NOMO-1 treated with dmso at 0.1 percent for 144 hours (cell line): ENCODE results near the gene FRMD7.
A peak's percentile ranks its signal among the peaks of the same experiment; 100 is the strongest.
"Not testable (repeated sequence)": the region's sequence is repeated elsewhere in the genome, so short reads cannot be mapped to it uniquely, and the experiment has no call there.

Source experiments
- DNase-seq: peaks from one replicate; lab custom pipeline; 2025; ENCODE audit not compliant: unreplicated experiment; lab: John Stamatoyannopoulos, UW

Gene FRMD7

GRCh38 chrX:132094164-132094563, 33.7 kb downstream of the FRMD7 start:
- DNase-seq = no peak

DNA sequence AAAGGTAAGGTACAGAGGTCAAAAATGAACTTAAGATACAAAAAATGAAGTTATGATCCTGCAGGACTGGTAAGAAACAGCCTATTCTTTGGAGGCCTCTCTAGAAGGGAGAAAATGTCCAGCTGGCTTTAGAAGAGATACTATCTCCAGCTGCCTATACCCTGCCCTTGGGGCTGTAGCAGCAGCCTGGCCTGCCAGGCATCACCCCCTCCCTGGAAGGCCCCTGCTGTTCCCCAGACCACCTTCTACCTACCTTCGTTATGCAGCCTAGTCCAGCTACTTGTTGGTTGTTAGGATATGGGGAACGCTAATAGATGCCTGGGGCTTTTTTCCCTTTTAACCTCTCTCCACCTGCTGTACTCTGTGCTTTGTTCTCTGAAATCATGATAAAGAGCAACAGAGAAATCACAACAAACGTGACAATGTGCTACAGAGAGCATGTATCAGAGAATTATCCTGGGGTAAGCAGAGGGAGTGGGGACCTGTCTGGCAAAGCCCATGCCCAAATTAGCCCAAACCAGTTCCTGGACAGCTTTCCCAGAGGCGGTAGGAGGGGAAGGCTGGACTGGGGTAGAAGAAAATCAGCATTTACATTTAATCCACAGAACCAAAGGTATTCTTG, 34.5 kb downstream of the FRMD7 start:
- DNase-seq = no peak

- DNase-seq = no peak
Measured at GRCh38 chrX:132092439-132093065, 35.3 kb downstream of the FRMD7 start.

DNA sequence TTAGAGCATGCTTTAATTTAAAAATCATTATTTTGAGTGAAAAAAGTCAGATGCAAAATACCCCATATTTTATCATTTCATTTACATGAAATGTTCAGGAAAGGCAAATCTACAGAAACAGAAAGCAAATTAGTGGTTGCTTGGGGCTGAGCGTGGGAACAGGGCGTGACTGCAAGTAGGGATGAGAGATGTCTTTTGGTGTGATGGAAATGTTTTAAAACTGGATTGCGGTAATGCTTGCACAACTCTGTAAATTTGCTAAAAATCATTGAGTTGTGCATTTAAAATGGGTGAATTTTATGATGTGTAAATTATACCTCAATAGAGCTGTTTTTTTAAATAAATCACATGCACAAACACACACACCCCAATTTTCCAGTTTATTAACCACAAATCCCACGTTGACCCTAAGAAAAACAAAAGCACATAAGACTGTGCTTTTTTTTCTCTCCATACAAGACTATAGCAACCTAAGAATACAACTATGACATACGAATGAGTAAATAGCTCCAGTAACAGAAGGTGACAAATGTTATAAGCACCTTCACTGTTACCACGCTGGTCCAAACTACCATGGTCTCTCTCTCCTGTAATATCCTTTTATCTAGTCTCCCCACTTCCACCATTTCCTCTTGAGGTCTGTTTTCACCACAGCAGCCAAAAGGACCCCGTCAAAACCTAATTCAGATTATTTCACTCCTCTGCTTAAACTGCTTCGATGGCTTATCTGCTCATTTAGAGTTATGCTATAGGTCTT, 37.2 kb downstream of the FRMD7 start:
- DNase-seq = peak; percentile 37

- no peak for DNase-seq
Measured at GRCh38 chrX:132088864-132089263, 39.0 kb downstream of the FRMD7 start.

- no peak for DNase-seq
Measured at GRCh38 chrX:132086672-132087071, 41.1 kb downstream of the FRMD7 start.

DNA sequence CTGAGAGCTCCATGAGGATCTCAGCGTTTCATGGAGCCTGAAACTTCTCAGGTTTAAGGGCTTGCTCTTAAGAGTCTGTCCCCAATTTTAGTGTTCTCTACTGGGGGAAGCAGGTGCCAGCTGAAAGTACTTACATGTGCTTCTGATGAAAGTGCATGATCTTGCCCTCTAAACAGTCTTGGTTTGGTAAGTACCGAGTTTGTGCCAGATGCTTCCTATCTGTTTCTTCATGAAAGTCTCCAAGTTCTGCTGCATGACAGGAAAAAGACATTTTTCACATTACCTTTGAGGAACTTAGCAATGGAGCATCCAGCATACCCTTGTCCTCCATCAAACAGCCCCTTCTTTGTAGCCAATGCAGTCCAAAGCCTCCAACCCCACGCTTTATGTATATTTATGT, 42.0 kb downstream of the FRMD7 start:
- no peak for DNase-seq

GRCh38 chrX:132077912-132078311, 49.9 kb downstream of the FRMD7 start:
- DNase-seq = no peak

GRCh38 chrX:132077414-132077813, 50.4 kb downstream of the FRMD7 start:
- no peak for DNase-seq

DNA sequence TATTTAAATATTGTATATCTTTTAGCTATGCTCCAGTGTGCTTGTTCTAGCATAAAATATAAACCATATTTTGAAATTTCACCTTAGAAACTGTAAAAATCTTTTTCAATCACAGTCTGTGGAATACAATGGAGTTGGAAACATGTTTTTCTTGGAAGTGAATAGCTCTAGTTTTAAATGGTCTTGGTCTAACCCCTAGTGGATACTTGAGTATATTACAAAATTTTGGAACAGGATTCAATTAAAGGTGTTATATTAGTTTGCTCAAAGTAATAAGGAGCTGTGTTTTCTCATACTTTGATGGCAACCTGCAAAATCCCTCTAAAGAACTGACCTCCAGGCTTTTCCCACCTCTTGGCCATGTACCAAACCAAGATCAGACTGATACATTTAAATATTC, 56.6 kb downstream of the FRMD7 start:
- no peak for DNase-seq

DNA sequence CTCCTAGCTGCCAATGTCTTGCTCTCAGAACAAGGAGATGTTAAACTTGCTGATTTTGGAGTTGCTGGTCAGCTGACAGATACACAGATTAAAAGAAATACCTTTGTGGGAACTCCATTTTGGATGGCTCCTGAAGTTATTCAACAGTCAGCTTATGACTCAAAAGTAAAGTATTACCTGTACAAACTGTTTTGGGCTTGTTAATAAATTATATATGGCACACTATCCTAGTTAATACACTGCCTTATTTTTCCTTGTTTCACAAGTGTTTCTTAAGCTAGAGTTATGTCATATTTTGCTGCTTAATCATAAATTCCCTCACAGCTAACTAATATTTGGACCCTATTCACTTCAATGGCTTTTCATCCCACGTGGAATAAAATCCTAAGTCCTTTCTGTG, 59.4 kb downstream of the FRMD7 start:
- no peak for DNase-seq

DNA sequence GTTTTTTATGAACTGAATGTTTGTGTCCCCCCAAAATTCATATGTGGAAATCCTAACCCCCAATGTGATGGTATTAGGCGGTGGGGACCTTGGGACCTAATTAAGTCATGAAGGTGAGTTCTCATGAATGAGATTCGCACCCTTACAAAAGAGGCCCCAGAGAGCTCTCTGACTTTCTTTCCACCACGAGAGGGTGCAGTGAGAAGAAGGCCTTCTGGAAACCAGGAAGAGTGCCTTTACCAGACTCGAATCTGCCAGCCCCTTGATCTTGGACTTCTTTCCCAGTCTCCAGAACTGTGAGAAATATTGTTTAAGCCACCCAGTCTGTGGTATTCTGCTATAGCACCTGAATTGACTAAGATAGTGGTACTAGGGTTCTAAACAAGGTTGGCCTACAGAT, 64.0 kb downstream of the FRMD7 start:
- DNase-seq = no peak

- DNase-seq = no peak
Measured at GRCh38 chrX:132063334-132063733, 64.5 kb downstream of the FRMD7 start.

DNA sequence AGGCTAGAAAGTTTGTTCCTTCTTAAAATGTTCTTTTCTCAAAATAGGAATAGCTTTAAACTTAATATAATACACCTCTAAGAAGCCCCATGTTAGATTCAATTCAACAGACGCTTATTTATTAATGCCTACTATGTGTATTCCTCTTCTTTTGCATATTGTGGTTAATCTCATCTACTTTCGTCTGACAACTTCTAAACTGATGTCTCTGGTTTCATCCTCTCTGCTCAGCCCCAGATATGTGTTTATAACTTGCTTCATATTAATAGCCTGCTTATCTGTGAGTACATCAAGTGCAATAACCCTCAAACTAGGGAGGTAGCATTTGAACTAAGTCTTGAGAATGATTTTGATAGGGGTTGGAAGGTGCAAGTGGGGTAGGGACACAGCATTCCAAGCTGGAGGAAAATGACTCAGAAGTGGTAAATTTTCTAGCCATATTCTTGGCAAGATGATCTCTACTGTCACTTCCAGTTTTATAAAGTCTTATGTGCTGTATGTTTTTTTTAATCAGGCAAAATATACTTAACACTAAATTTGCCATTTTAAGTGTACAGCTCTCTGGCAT, 67.8 kb downstream of the FRMD7 start:
- DNase-seq = no peak

DNA sequence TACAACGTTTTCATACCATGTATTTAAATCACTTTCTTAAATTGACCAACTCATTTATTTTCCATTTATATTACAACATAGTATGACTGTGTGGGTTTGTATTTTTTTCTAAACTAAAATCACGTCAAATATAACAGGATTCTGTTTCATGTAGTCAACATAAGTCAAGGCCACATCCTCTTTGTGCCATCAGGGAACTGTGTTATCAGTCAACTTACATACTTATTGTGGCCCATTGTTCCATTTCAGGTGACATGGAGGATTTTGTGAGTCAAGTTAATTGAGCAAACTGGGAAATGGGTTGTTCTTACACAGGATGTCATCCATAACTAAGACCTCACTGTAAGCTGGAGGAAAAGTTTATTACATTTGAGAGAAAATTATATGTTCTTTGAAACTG, 68.8 kb downstream of the FRMD7 start:
- no peak for DNase-seq

GRCh38 chrX:132058050-132058449, 69.8 kb downstream of the FRMD7 start:
- DNase-seq = no peak

DNA sequence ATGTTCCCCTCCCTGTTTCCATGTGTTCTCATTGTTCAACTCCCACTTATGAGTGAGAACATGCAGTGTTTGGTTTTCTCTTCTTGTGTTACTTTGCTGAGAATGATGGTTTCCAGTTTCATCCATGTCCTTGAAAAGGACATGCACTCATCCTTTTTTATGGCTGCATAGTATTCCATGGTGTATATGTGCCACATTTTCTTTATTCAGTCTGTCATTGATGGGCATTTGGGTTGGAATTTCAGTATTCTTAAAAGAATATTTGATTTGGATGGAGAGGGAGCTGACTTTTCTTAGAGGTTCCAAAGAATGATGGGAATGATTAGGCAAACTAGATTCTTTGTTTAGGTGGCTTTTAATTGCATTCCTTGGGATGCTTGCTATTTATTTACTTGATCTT, 76.0 kb downstream of the FRMD7 start:
- not testable (repeated sequence) for DNase-seq

- no peak for DNase-seq
Measured at GRCh38 chrX:132046533-132046932, 81.3 kb downstream of the FRMD7 start.

DNA sequence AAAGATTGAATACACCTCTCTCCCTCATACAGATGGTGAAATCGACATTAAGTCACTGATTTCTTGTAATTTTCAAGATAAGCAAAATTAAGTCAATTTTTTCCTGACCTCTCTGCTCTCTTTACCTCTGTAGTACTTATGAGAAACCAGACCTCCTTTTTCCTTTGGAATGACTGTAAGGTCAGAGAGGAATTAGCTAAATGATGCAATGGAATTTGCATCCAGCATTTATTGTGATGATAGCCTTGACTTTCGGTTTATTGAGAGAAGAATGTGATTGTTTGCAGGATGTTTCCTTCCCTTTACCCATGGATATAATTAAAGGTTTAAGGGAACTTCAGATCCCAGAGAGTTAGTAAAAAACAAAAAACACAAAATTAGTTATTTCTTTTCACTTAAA, 82.4 kb downstream of the FRMD7 start:
- DNase-seq = no peak

DNA sequence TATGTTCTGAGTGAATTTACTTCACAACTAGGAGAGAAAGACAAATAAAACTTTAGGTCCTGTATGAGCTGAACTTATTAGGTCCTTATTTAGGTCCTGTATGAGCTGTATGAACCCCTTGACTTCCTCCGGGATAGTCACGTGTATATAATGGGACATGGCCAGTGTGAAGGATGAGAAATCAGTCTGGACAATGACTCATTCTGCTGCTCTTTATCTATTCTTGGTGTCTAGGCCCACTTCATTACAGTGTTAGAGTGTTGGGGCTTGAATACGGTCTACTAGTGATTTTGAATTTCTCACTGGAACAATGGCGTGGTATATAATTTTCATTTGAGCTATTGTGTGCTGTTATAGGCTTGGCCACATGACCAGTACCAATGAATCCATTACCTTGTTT, 82.9 kb downstream of the FRMD7 start:
- no peak for DNase-seq

- no peak for DNase-seq
Measured at GRCh38 chrX:132043977-132044376, 83.8 kb downstream of the FRMD7 start.

DNA sequence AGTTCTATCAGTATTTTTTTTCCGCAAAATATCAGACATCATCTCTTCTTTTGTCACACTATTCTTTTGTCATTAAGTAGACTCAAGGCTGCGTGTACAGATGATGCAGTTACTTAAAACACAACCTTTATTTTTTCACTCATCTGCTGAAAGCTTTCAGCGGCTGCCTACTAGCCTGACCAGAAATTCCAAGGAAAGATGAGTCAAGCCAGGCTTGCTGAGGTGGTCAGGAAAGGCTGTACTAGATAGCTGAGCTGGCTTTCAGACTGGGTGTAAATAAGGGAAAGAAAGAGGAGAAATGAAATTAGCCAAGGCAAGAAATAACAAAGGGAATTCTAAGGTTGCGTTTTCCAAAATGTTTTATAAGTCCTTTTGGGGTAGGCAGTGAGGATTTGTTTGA, 86.8 kb downstream of the FRMD7 start:
- no peak for DNase-seq
